ENCODE measurements around the gene FGF6.

GRCh38 chr12:4392223-4392742 lies 53.3 kb downstream of the FGF6 start:
- TF ChIP-seq EZH2phosphoT487 (IDR thresholded peaks at IDR 0.05; ENCODE audit: low read depth, severe bottlenecking, unreplicated experiment) (no peak), EZH2 (IDR thresholded peaks at IDR 0.05; ENCODE audit: borderline replicate concordance) (no peak), CTCF (IDR thresholded peaks at IDR 0.05; ENCODE audit: poor library complexity) (no peak)
